Vagina (tissue), 2 donors: Measurements from ENCODE around the gene GALNT12. TPM values are rescaled to one million over a fixed set of nuclear protein-coding genes. Genes with fewer than 3 reads are reported as not detected.

Source experiments
- DNase-seq, 2 donors: peaks; one replicate each; pipeline ENCODE4 v3.0.0-alpha.2; 2017; ENCODE audit errors: extremely low spot score in 2 of 2
- H3K27ac ChIP-seq: fragments of 200-600 bp; sonication (generic); one replicate; pipeline ENCODE4 v1.5.1; 2019
- H3K27me3 ChIP-seq: fragments of 200-600 bp; sonication (generic); one replicate; pipeline ENCODE4 v1.5.1; 2019
- H3K36me3 ChIP-seq, 2 donors: fragments of 200-600 bp; sonication (generic); one replicate each; pipeline ENCODE4 v1.5.1; 2017 to 2019
- H3K4me1 ChIP-seq: fragments of 200-600 bp; sonication (generic); one replicate; pipeline ENCODE4 v1.5.1; 2019
- H3K4me3 ChIP-seq, 2 donors: fragments of 200-600 bp; sonication (generic); 1 replicate in 1 of 2; 2 replicates in 1 of 2; pipeline ENCODE4 v1.5.1; 2016 to 2019
- H3K9me3 ChIP-seq: fragments of 200-600 bp; sonication (generic); one replicate; pipeline ENCODE4 v1.5.1; 2019
- CTCF ChIP-seq, 3 experiments: fragments of 450-650 bp in 2 of 3; fragments of 200-600 bp in 1 of 3; sonication (generic) in 1 of 3; IDR thresholded peaks; one replicate each; pipeline ENCODE4 v1.5.1; 2017 to 2019; ENCODE audit warnings: antibody characterized with exemption in 3 of 3, mild to moderate bottlenecking in 2 of 3, moderate library complexity in 2 of 3
- POLR2A ChIP-seq, 2 donors: fragments of 450-650 bp; IDR thresholded peaks; one replicate each; pipeline ENCODE4 v1.6.1; 2017; ENCODE audit warnings: antibody characterized with exemption in 2 of 2, mild to moderate bottlenecking in 2 of 2, moderate library complexity in 2 of 2
- POLR2AphosphoS5 ChIP-seq, 2 donors: sonication (generic); formaldehyde crosslinking; IDR thresholded peaks; one replicate each; pipeline ENCODE4 v1.9.0; 2017; ENCODE audit warnings: antibody characterized with exemption in 2 of 2, mild to moderate bottlenecking in 2 of 2, low read depth in 1 of 2; ENCODE audit not compliant: insufficient read depth in 1 of 2
- intact Hi-C: fragments of 100-400 bp; cut with DNase I; formaldehyde crosslinking; loops from one replicate; pipeline ENCODE4 v1.15.1; 2023
- total RNA-seq: library from RNA; depleted of rRNA; stranded (reverse); fragments of >200 nt; gene quantifications from one replicate; pipeline ENCODE4 v1.2.3, GENCODE V29; 2016

Gene GALNT12
- total RNA-seq, 1 donor from 2014 or later: 5.4 TPM

- Histone ChIP-seq H3K27me3 (no peaks in the 10 kb centered on the region), H3K4me1 (peaks cover 31% of the 10 kb centered on the region), H3K4me3 (no peak overlapping the region), H3K36me3 (no peaks in the 10 kb centered on the region), H3K27ac (no peak overlapping the region), H3K9me3 (no peaks in the 10 kb centered on the region)
- intact Hi-C loops: no loop called here
- TF ChIP-seq CTCF (IDR thresholded peaks at IDR 0.05) (no peak), POLR2A (IDR thresholded peaks at IDR 0.05) (no peak), POLR2AphosphoS5 (IDR thresholded peaks at IDR 0.05; ENCODE audit: insufficient read depth in 1 of 2, low read depth in 1 of 2) (no peak)
- peak in 1 of 2 donors; percentile 83 for DNase-seq
Measured at GRCh38 chr9:98884849-98885248, 77.4 kb downstream of the GALNT12 start.

DNA sequence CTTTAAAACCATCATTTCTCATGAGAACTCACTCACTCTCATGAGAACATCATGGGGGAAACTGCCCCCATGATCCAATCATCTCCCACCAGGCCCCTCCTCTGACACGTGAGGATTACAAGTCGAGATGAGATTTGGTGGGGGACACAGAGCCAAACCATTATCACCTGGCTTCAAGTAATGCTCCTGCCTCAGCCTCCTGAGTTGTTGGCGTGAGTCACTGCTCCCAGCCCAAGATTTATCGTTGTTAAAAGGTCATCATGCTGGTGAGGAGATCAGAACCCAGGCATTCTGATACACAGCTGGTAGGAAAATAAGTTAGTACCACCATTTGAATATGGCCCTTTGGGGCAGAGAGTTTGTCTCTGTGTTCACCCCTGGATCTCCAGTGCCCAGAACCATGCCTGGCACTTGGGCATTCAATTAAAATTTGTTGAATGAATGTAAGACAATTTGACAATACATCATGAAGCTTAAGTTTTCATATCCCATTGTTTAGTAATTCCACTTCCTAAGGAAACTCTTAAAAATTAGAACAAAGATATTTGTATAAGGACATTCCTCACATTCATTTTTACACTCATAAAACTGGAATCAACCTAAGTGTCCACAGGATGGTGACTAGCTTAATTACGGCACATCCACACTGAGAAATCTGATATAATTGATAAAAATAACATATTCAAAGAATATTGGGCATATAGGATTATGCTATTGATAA is 78.3 kb downstream of the GALNT12 start:
- intact Hi-C loops: no loop called here
- no peaks in the 10 kb centered on the region for H3K9me3 ChIP-seq
- no peaks in the 10 kb centered on the region for H3K36me3 ChIP-seq
- DNase-seq: peak in 1 of 2 donors; percentile 83
- no peaks in the 10 kb centered on the region for H3K27me3 ChIP-seq
- no peak overlapping the region for H3K4me3 ChIP-seq
- TF ChIP-seq POLR2AphosphoS5 (IDR thresholded peaks at IDR 0.05; ENCODE audit: insufficient read depth in 1 of 2, low read depth in 1 of 2) (no peak), POLR2A (IDR thresholded peaks at IDR 0.05) (no peak), CTCF (IDR thresholded peaks at IDR 0.05) (no peak)
- peaks cover 24% of the 10 kb centered on the region for H3K4me1 ChIP-seq
- H3K27ac ChIP-seq: no peak overlapping the region

GRCh38 chr9:98886691-98887229 is 79.3 kb downstream of the GALNT12 start:
- Histone ChIP-seq H3K4me3 (no peak overlapping the region), H3K27me3 (no peaks in the 10 kb centered on the region), H3K27ac (no peak overlapping the region), H3K36me3 (no peaks in the 10 kb centered on the region), H3K4me1 (peaks cover 15% of the 10 kb centered on the region), H3K9me3 (no peaks in the 10 kb centered on the region)
- intact Hi-C loops: no loop called here
- no peak for TF ChIP-seq POLR2A (IDR thresholded peaks at IDR 0.05)
- no peak for TF ChIP-seq CTCF (IDR thresholded peaks at IDR 0.05)
- peak in 1 of 2 donors; percentile 79 for TF ChIP-seq POLR2AphosphoS5 (IDR thresholded peaks at IDR 0.05; ENCODE audit: insufficient read depth in 1 of 2, low read depth in 1 of 2)
- no peak for DNase-seq

GRCh38 chr9:98887918-98888510 is 80.5 kb downstream of the GALNT12 start:
- H3K27me3 ChIP-seq: no peaks in the 10 kb centered on the region
- no peaks in the 10 kb centered on the region for H3K36me3 ChIP-seq
- no peaks in the 10 kb centered on the region for H3K9me3 ChIP-seq
- DNase-seq: no peak
- TF ChIP-seq POLR2AphosphoS5 (IDR thresholded peaks at IDR 0.05; ENCODE audit: insufficient read depth in 1 of 2, low read depth in 1 of 2): no peak
- no peak for TF ChIP-seq CTCF (IDR thresholded peaks at IDR 0.05)
- no peak for TF ChIP-seq POLR2A (IDR thresholded peaks at IDR 0.05)
- H3K4me3 ChIP-seq: no peak overlapping the region
- intact Hi-C loops: no loop called here
- no peak overlapping the region for H3K27ac ChIP-seq
- H3K4me1 ChIP-seq: peaks cover 5% of the 10 kb centered on the region
